Esophagus squamous epithelium (tissue), 5 donors: ENCODE data around the gene LRRC72. TPM values are rescaled to one million over a fixed set of nuclear protein-coding genes. Genes with fewer than 3 reads are reported as not detected.
"Not testable (repeated sequence)": the region's sequence is repeated elsewhere in the genome, so short reads cannot be mapped to it uniquely, and the experiment has no call there.

Experiments used
- DNase-seq: peaks from one replicate; lab custom pipeline; 2025; lab: John Stamatoyannopoulos, UW
- H3K27ac ChIP-seq, 4 donors: fragments of 200-600 bp; sonication (generic); one replicate each; pipeline ENCODE4 v1.5.1; 2016 to 2019; ENCODE audit warnings: mild to moderate bottlenecking in 1 of 4
- H3K27me3 ChIP-seq, 4 donors: fragments of 200-600 bp; sonication (generic); 1 replicate in 3 of 4; 2 replicates in 1 of 4; pipeline versions ENCODE4 v1.5.1 to v1.6.0; 2017 to 2021; ENCODE audit warnings: antibody characterized with exemption in 1 of 4
- H3K36me3 ChIP-seq, 3 donors: fragments of 200-600 bp; sonication (generic); one replicate each; pipeline ENCODE4 v1.5.1; 2016 to 2019
- H3K4me1 ChIP-seq, 3 donors: fragments of 200-600 bp; sonication (generic); one replicate each; pipeline ENCODE4 v1.5.1; 2017 to 2019
- H3K4me3 ChIP-seq, 4 donors: fragments of 200-600 bp; sonication (generic); 1 replicate in 3 of 4; 2 replicates in 1 of 4; pipeline ENCODE4 v1.5.1; 2016 to 2019; ENCODE audit warnings: mild to moderate bottlenecking in 2 of 4, moderate library complexity in 1 of 4
- H3K9me3 ChIP-seq, 3 donors: fragments of 200-600 bp; sonication (generic); one replicate each; pipeline ENCODE4 v1.5.1; 2016 to 2019
- CTCF ChIP-seq, 6 experiments: fragments of 450-650 bp in 4 of 6; fragments of 200-600 bp in 2 of 6; sonication (generic) in 2 of 6; IDR thresholded peaks; one replicate each; pipeline ENCODE4 v1.5.1; 2016 to 2019; ENCODE audit warnings: antibody characterized with exemption in 6 of 6, mild to moderate bottlenecking in 4 of 6, moderate library complexity in 4 of 6
- POLR2A ChIP-seq, 4 donors: fragments of 450-650 bp; IDR thresholded peaks; one replicate each; pipeline ENCODE4 v1.6.1; 2017; ENCODE audit warnings: antibody characterized with exemption in 4 of 4, mild to moderate bottlenecking in 4 of 4, moderate library complexity in 3 of 4
- WGBS, 2 donors: methylation state at CpG; one replicate each; pipeline ENCODE4 v1.1.5; 2018; 5-methylcytosine and 5-hydroxymethylcytosine counted together
- intact Hi-C: fragments of 100-400 bp; cut with DNase I; formaldehyde crosslinking; loops from one replicate; pipeline ENCODE4 v1.15.0; 2022
- total RNA-seq, 4 donors: library from RNA; depleted of rRNA; stranded (reverse); fragments of >200 nt; gene quantifications; one replicate each; pipeline ENCODE4 v1.1.0, GENCODE V29; 2016
- donor health status: DM: yes; HTN: yes; CAD: no.

The LRRC72 gene
- total RNA-seq, 4 donors from 2014 or later = not detected

GRCh38 chr7:16528520-16528919 lies 1.9 kb downstream of the LRRC72 start:
- Histone ChIP-seq H3K4me3 (no peak overlapping the region), H3K27me3 (no peaks in the 10 kb centered on the region), H3K36me3 (no peaks in the 10 kb centered on the region), H3K4me1 (no peaks in the 10 kb centered on the region), H3K27ac (no peak overlapping the region), H3K9me3 (no peaks in the 10 kb centered on the region)
- no peak for TF ChIP-seq POLR2A (IDR thresholded peaks at IDR 0.05)
- TF ChIP-seq CTCF (IDR thresholded peaks at IDR 0.05) = no peak
- no peak for DNase-seq
- intact Hi-C loops = no loop called here

GRCh38 chr7:16529697-16530096 lies 3.1 kb downstream of the LRRC72 start:
- Histone ChIP-seq H3K4me3 (no peak overlapping the region), H3K27ac (no peak overlapping the region), H3K4me1 (no peaks in the 10 kb centered on the region), H3K27me3 (no peaks in the 10 kb centered on the region), H3K36me3 (no peaks in the 10 kb centered on the region), H3K9me3 (no peaks in the 10 kb centered on the region)
- 88 to 95% methylated on average over 1 of the region's 1 CpG for WGBS, 2 donors
- intact Hi-C loops = no loop called here
- no peak for TF ChIP-seq POLR2A (IDR thresholded peaks at IDR 0.05)
- no peak for DNase-seq

GRCh38 chr7:16531707-16532106 lies 5.1 kb downstream of the LRRC72 start:
- WGBS, 2 donors = 31 to 39% methylated on average over 1 of the region's 1 CpG
- intact Hi-C loops = no loop called here
- H3K4me1 ChIP-seq = no peaks in the 10 kb centered on the region
- H3K4me3 ChIP-seq = no peak overlapping the region
- no peaks in the 10 kb centered on the region for H3K9me3 ChIP-seq
- no peak for TF ChIP-seq CTCF (IDR thresholded peaks at IDR 0.05)
- TF ChIP-seq POLR2A (IDR thresholded peaks at IDR 0.05) = no peak
- H3K27me3 ChIP-seq = no peaks in the 10 kb centered on the region
- no peak overlapping the region for H3K27ac ChIP-seq
- no peak for DNase-seq
- no peaks in the 10 kb centered on the region for H3K36me3 ChIP-seq

- Histone ChIP-seq H3K27ac (no peak overlapping the region), H3K4me3 (no peak overlapping the region), H3K36me3 (no peaks in the 10 kb centered on the region), H3K9me3 (no peaks in the 10 kb centered on the region), H3K4me1 (no peaks in the 10 kb centered on the region), H3K27me3 (no peaks in the 10 kb centered on the region)
- TF ChIP-seq CTCF (IDR thresholded peaks at IDR 0.05) (no peak), POLR2A (IDR thresholded peaks at IDR 0.05) (no peak)
- no peak for DNase-seq
- intact Hi-C loops = no loop called here
- 15 to 59% methylated on average over 1 of the region's 1 CpG for WGBS, 2 donors
Measured at GRCh38 chr7:16532272-16532671, 5.6 kb downstream of the LRRC72 start.

GRCh38 chr7:16535500-16535899 lies 8.9 kb downstream of the LRRC72 start:
- intact Hi-C loops = no loop called here
- DNase-seq = no peak
- Histone ChIP-seq H3K27me3 (no peaks in the 10 kb centered on the region), H3K9me3 (no peaks in the 10 kb centered on the region), H3K4me3 (no peak overlapping the region), H3K27ac (no peak overlapping the region), H3K4me1 (no peaks in the 10 kb centered on the region), H3K36me3 (no peaks in the 10 kb centered on the region)
- no peak for TF ChIP-seq POLR2A (IDR thresholded peaks at IDR 0.05)
- no peak for TF ChIP-seq CTCF (IDR thresholded peaks at IDR 0.05)
- 86 to 88% methylated on average over 2 of the region's 2 CpGs for WGBS, 2 donors

- H3K36me3 ChIP-seq, H3K27ac ChIP-seq, H3K4me1 ChIP-seq, DNase-seq, intact Hi-C loops, H3K9me3 ChIP-seq, H3K4me3 ChIP-seq, H3K27me3 ChIP-seq: not testable (repeated sequence)
- 83 to 85% methylated on average over 2 of the region's 2 CpGs for WGBS, 2 donors
Measured at GRCh38 chr7:16540559-16540958, 13.9 kb downstream of the LRRC72 start.
